Right atrium auricular region (tissue), 2 donors: Measurements from ENCODE around the gene ASIC2. TPM values are rescaled to one million over a fixed set of nuclear protein-coding genes. Genes with fewer than 3 reads are reported as not detected.

Experiments
- DNase-seq: peaks from one replicate; pipeline ENCODE4 v3.0.0-alpha.2; 2019; ENCODE audit warnings: low spot score
- H3K27ac ChIP-seq, 2 donors: fragments of 200-600 bp; sonication (generic); 1 replicate in 1 of 2; 2 replicates in 1 of 2; pipeline ENCODE4 v1.5.1; 2016 to 2019
- H3K27me3 ChIP-seq, 2 donors: fragments of 200-600 bp; sonication (generic); one replicate each; pipeline versions ENCODE4 v1.5.1 to v1.6.0; 2017 to 2019
- H3K36me3 ChIP-seq: fragments of 200-600 bp; sonication (generic); one replicate; pipeline ENCODE4 v1.5.1; 2016
- H3K4me1 ChIP-seq, 2 donors: fragments of 200-600 bp; sonication (generic); one replicate each; pipeline versions ENCODE4 v1.5.1 to v1.6.0; 2017 to 2019
- H3K4me3 ChIP-seq, 2 donors: fragments of 200-600 bp; sonication (generic); 1 replicate in 1 of 2; 2 replicates in 1 of 2; pipeline ENCODE4 v1.5.1; 2017 to 2019; ENCODE audit warnings: mild to moderate bottlenecking in 1 of 2, moderate library complexity in 1 of 2
- H3K9me3 ChIP-seq, 2 donors: fragments of 200-600 bp; sonication (generic); one replicate each; pipeline ENCODE4 v1.5.1; 2019
- total RNA-seq, 2 donors: library from RNA; depleted of rRNA; stranded (reverse); fragments of >200 nt; gene quantifications; one replicate each; pipeline ENCODE4 v1.1.0, GENCODE V29; 2016
- TF ChIP-seq, protein P1 (sequence below), 2 donors: fragments of 200-600 bp; sonication (generic); IDR thresholded peaks; one replicate each; pipeline ENCODE4 v1.5.1; 2019; ENCODE audit warnings: antibody characterized with exemption in 2 of 2

ASIC2 gene
- total RNA-seq, 2 donors from 2014 or later = 0.75 TPM; not detected in 1

DNA sequence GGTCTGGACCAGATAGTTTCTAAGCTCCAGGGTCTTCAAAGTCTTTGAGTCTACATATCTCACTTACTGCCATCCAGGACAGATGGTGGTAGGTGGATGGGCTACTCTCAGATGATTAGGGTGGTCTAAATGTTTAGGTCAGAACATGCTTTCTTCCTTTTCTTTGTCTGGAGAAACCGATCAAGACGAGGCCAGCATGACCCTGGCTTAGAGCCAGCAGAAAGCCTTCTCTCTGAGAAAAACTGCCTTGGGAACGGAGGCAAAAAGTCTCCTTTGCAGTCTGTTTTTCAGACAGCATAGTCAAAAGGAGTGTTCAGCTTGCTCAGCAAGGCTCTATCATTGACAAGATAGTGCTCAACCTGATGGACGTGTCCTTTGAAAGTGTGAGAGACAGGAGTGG is 252.6 kb downstream of the ASIC2 start:
- Histone ChIP-seq H3K27me3 (no peaks in the 10 kb centered on the region), H3K27ac (no peak overlapping the region)
- TF ChIP-seq, protein P1, sequence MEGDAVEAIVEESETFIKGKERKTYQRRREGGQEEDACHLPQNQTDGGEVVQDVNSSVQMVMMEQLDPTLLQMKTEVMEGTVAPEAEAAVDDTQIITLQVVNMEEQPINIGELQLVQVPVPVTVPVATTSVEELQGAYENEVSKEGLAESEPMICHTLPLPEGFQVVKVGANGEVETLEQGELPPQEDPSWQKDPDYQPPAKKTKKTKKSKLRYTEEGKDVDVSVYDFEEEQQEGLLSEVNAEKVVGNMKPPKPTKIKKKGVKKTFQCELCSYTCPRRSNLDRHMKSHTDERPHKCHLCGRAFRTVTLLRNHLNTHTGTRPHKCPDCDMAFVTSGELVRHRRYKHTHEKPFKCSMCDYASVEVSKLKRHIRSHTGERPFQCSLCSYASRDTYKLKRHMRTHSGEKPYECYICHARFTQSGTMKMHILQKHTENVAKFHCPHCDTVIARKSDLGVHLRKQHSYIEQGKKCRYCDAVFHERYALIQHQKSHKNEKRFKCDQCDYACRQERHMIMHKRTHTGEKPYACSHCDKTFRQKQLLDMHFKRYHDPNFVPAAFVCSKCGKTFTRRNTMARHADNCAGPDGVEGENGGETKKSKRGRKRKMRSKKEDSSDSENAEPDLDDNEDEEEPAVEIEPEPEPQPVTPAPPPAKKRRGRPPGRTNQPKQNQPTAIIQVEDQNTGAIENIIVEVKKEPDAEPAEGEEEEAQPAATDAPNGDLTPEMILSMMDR (IDR thresholded peaks at IDR 0.05) = no peak

DNA sequence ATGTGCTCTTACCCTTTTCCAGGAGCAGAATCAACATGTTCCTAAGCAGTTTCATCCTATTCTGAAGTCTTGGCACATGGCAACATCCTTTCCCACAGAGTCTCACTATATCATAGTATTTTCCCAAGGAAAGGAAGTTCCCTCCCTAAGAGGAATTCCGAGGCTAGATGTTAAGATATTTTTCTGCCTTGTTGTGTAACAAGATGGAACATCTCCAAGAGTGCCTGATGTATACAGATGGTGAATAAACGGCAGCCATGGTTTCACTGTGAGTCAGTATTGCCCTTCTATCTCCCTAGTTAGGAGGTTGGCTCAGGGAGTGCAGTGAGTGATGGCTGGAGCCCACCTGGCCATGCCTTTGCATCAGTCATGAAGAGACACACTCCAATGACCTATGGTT is 253.2 kb downstream of the ASIC2 start:
- peak; percentile 50 for DNase-seq
- H3K4me3 ChIP-seq = no peak overlapping the region
- no peaks in the 10 kb centered on the region for H3K9me3 ChIP-seq
- TF ChIP-seq, protein P1 (IDR thresholded peaks at IDR 0.05) = no peak
- H3K27me3 ChIP-seq = no peaks in the 10 kb centered on the region
- H3K36me3 ChIP-seq = no peaks in the 10 kb centered on the region
- H3K27ac ChIP-seq = no peak overlapping the region
- peaks cover 0 to 20% of the 10 kb centered on the region in 2 donors for H3K4me1 ChIP-seq

More for the DNA sequence above, 252.6 kb downstream of the ASIC2 start:
- DNase-seq = peak; percentile 44
- Histone ChIP-seq H3K4me3 (no peak overlapping the region), H3K9me3 (no peaks in the 10 kb centered on the region), H3K36me3 (no peaks in the 10 kb centered on the region), H3K4me1 (peaks cover 0 to 20% of the 10 kb centered on the region in 2 donors)

DNA sequence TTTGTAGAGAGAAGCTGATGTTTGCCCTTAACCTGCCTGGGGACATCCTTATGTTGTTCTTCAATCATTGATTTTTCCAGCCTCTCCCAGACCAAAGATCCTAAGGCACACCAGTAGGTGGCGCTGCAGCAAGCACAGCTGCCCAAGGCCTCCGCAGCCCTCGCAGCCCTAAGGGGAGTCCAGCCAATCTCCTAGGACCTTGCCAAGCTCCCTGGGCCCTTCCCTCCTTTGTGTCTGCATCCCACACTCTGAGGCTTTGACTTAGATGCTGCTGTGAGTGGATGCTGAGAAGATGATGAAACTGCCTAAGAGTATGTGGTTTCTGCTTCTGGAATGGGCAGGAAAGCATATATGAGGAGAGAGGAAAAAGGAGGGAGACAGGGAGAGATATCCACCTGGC is 254.4 kb downstream of the ASIC2 start:
- DNase-seq = peak; percentile 40
- H3K36me3 ChIP-seq = no peaks in the 10 kb centered on the region
- peaks cover 0 to 20% of the 10 kb centered on the region in 2 donors for H3K4me1 ChIP-seq
- TF ChIP-seq, protein P1 (IDR thresholded peaks at IDR 0.05) = peak in 1 of 2 donors; percentile 70
- H3K27me3 ChIP-seq = no peaks in the 10 kb centered on the region
- H3K4me3 ChIP-seq = no peak overlapping the region
- H3K27ac ChIP-seq = no peak overlapping the region
- H3K9me3 ChIP-seq = no peaks in the 10 kb centered on the region

DNA sequence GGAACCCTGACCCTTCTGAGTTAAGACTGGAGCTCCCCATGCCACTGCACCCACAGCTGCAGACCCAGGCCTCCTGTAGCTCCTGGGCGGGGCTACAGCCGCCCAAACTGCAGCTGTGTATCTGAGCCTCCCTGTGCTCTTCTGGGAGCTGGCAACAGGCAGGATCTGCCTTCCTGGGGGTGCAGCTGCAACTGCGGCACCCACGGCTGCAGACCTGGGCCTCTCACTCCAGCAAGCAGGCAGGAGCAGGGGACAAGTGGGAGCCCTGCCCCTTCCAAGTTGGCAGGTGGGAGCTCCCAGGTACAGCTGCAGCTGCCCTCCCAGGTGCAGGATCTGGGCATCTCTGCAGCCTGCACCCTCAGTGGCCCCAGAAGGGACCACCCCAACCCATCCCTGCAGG is 259.9 kb downstream of the ASIC2 start:
- H3K9me3 ChIP-seq = no peaks in the 10 kb centered on the region
- DNase-seq = no peak
- H3K27me3 ChIP-seq = no peaks in the 10 kb centered on the region
- TF ChIP-seq, protein P1 (IDR thresholded peaks at IDR 0.05) = no peak
- no peaks in the 10 kb centered on the region for H3K36me3 ChIP-seq
- no peak overlapping the region for H3K27ac ChIP-seq
- no peaks in the 10 kb centered on the region for H3K4me1 ChIP-seq
- H3K4me3 ChIP-seq = no peak overlapping the region

DNA sequence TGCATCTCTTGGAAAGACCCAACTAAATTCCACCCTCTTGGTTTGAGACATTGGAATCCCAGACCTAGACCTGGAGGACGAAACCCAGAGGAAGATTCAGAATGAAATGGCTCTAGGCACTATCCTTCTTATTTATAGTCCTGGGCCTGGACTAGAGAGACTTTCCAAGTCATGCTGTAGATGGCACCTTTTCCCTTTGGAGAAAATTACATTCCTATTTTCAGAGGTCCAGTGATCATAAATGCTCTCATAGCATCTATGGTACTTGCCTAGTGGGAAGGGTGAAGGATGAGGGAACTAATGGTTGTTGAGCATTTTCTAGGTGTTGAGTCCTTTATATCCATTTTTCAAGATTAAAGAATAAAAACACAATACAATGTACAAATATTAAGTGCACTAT is 264.3 kb downstream of the ASIC2 start:
- Histone ChIP-seq H3K27ac (no peak overlapping the region), H3K4me3 (no peak overlapping the region), H3K4me1 (no peaks in the 10 kb centered on the region), H3K27me3 (no peaks in the 10 kb centered on the region), H3K36me3 (no peaks in the 10 kb centered on the region), H3K9me3 (no peaks in the 10 kb centered on the region)
- TF ChIP-seq, protein P1 (IDR thresholded peaks at IDR 0.05) = peak in 1 of 2 donors; percentile 20
- no peak for DNase-seq

DNA sequence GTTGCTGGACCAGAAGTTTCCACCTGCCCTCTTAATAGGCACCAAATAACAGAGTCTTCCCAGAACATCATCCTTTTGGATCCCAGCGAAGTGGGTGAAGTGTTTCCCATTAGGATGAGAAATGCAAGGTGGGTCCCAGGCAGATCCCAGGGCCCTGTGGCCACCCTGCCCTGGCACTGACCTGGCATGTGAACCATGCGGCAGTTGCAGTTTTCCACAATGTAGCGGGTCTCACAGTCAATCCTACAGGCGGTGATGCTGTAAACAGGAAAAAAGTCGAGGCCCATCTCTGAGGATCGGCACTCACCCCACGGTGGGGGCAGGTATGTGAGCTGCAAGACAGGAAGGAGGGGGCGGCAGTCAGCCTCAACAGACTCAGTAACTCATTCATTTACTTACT is 265.0 kb downstream of the ASIC2 start:
- H3K36me3 ChIP-seq = no peaks in the 10 kb centered on the region
- no peak overlapping the region for H3K27ac ChIP-seq
- TF ChIP-seq, protein P1 (IDR thresholded peaks at IDR 0.05) = no peak
- no peaks in the 10 kb centered on the region for H3K4me1 ChIP-seq
- DNase-seq = no peak
- H3K4me3 ChIP-seq = no peak overlapping the region
- H3K27me3 ChIP-seq = no peaks in the 10 kb centered on the region
- no peaks in the 10 kb centered on the region for H3K9me3 ChIP-seq
